NCI-H2196 (cell line): ENCODE results near the gene CLEC4F.

Experiments
- DNase-seq: peaks from one replicate; lab custom pipeline; 2025; ENCODE audit not compliant: unreplicated experiment; lab: John Stamatoyannopoulos, UW

Gene CLEC4F

GRCh38 chr2:70789304-70790135, 30.9 kb downstream of the CLEC4F start:
- peak; percentile 28 for DNase-seq

DNA sequence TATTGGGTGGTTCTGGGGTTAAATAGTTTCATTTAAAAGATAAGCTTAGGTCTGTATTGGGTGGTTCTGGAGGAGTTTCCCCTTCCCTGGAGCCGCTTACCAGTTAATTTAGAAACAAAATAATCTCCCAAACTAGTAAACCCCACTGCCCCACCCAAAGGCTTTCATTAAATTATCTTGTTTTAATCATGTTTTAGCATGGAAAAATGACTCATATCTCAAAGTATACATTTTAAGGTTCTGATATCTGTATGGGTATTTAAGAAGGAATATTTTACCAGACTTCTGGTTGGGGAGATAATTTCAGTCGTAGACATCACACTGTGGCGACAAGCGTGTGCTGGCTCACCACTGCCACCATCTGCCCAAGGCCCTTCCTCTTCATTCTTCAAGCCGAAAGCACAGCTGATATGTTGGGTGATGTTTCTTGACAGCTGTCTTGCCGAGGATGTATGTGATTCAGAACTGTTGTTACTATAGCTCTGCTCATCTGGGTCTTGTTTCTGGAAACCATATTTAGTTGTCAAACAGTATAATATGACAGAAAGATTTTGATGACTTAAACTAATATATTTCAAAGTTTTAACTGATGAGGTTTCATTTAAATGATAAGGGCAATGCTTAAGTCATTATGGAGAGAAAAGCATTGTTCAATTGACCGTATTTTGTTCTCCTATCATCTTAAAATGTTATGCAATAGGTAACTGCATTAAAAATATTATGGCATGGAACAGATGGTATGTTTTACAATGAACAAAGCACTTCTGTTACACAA, 35.1 kb downstream of the CLEC4F start:
- DNase-seq, result peak; percentile 3

- DNase-seq, result no peak
Measured at GRCh38 chr2:70784320-70784719, 36.1 kb downstream of the CLEC4F start.

- DNase-seq, result no peak
Measured at GRCh38 chr2:70779911-70780545, 40.4 kb downstream of the CLEC4F start.

DNA sequence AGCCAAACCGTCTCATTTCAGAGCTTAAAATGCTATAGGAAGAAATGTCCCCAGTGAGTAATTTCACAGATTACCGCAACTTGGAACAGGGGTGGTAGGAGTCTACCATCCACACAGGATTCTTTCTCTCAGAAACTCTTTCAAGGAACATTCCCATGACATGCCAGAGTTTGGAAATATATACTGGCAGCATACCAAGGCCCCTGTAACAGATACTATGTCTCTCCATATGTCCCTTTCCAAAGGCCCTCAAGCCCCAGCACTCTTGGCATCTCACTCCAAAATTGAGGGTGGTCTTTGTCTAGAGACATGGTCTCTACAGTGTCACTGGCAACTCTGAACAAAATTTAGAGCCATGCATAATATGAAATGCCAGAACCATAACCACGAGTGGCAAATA, 40.9 kb downstream of the CLEC4F start:
- no peak for DNase-seq

- DNase-seq, result no peak
Measured at GRCh38 chr2:70778676-70779075, 41.7 kb downstream of the CLEC4F start.

GRCh38 chr2:70777450-70777849, 42.9 kb downstream of the CLEC4F start:
- DNase-seq, result no peak

DNA sequence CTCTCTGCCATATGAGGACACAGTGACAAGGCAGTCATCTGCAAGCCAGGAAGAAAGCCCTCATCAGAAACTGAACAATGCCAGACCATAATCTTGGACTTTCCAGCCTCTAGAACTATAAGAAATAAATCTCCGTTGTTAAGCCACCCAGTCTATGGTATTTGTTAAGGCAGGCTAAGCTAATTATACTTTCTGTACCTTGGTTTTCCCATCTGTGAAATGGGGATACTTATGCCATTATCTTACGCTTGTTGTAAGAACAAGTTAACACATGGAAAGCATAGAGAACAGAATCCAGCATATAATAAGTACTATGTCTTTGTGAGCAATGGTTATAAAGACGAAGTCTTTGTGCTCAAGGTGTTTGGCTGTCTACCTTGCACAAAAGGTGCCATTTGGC, 44.1 kb downstream of the CLEC4F start:
- DNase-seq, result no peak

DNA sequence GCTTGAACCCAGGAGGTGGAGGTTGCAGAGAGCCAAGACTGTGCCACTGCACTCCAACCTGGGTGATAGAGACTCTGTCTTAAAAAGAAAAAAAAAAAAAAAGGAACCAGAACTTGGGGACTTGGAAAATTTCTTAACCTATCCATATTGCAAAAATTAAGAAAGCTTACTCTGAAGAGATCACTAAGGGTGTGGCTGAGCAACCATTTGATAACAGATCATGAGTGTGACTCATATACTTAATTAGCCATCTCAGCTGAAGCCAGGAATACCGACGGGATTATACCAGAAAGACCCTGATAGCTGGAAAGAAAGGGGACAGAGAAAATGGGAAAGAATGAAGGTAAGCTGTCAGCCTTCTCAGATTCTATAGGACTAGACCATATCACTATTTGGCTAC, 45.3 kb downstream of the CLEC4F start:
- no peak for DNase-seq

- DNase-seq, result no peak
Measured at GRCh38 chr2:70772486-70773155, 47.8 kb downstream of the CLEC4F start.

GRCh38 chr2:70771446-70771845, 49.0 kb downstream of the CLEC4F start:
- no peak for DNase-seq

- no peak for DNase-seq
Measured at GRCh38 chr2:70769450-70769849, 50.9 kb downstream of the CLEC4F start.

GRCh38 chr2:70768590-70769085, 51.8 kb downstream of the CLEC4F start:
- no peak for DNase-seq

DNA sequence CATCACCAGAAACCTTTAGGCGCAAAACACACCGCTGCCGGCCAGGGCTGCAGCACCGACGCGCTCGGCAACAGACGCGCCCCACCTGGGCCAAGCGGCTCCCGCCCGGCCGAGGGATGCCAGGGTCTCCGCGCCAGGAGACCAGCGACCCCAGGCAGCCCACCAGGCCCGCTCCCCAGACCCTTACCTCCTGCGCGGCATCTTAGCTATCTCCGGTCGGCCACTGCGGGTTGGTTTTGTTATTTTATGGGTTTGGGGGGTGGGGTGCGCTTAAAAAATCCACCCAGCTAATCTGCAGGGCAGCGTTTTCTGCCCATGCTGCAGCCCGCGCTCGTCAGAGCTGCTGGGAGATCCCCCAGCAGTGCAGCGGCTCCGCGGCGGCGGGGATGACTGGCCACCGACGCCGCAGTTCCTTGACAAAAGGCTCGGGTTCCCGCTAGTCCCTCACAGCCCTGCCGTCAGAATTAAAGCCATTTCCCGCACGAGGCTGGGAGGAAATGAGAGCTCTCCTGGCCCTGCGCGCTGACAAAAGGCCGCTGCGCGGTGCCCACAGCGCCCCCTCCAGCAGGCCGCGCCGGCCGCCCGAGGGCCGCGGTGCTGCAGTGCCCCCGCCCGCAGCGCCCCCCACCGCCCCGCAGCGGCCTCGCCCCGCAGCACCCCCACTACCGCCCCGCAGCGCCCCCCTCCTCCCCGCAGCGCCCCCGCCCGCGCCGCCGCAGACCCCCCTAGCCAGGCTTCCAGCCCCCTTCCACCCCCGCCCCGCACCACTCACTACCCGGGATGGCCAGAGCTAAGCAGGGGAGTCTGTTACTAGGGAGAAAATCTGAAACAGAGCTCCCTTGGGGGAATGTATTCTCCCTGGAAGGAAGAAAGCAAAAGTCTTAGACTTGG, 52.5 kb downstream of the CLEC4F start, which contains the start of gene ADD2:
ADD2 (minus strand) TSS at position 502 of the 891 bp plus-strand sequence. CDS start 61,792 bp downstream, outside the sequence.
- peak; percentile 30 for DNase-seq

DNA sequence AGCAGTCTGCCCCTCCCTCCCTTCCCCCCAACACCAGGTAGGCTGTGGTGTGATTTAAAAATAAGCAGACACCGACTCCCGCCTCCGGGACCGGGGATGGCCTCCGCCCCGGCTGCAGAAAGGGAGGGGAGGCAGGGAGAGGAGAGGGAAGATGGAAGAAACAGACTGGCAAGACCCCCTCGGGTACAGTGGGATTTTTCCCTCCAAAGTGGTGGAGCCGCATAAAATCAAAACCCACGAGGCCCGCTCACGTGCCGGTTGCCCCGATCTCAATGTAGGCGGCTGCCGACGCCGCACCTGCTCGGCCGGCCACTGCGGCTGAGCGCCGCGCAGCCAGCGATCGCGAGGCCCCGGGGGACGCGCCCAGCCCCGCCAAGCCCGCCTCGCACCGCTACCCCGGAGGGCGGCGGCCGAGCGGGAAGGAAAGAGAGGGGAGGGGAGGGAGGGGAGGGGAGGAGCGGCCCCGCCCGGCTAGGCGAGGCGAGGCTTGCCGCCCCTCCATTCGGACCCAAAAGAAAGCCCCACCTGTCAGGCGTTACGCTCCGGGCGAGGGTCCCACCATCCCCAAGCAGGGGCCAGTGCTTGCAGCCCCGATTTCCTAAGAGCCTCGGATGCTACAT, 53.2 kb downstream of the CLEC4F start:
- DNase-seq, result peak; percentile 8

GRCh38 chr2:70766357-70767078, 53.9 kb downstream of the CLEC4F start:
- no peak for DNase-seq

DNA sequence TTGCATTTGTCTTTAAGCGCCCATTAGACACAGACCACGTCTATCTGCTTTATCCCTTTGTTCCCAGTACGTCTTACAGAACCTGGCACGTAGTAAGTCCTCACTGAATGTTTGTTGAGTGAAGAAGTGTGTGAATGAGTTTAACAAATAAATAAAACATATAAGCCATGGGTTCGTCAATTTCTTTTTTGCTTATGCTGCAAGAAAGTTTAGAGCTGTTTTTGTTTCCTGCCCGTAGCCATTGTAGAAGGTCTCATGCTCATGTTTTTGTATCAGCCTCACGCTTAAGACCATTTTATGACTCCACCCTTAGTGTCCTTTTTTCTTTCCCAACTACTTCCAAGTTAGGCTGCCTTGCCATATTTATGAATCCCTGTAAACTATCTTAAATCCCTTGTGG, 54.9 kb downstream of the CLEC4F start:
- DNase-seq, result no peak

DNA sequence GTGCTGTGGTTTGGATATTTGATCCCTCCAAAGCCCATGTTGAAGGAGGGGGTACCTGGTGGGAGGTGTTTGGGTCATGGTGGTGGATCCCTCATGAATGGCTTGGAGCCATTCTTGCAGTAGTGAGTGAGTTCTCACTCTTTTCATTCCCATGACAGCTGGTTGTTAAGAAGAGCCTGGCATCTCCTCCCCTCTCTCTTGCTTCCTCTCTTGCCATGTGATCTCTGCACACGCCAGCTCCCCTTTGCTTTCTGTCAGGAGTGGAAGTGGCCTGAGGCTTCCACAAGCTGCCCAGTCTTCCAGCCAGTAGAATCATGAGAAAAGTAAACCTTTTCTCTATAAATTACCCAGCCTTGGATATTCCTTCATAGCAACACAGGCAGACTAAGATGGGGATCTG, 61.0 kb downstream of the CLEC4F start:
- no peak for DNase-seq
